DOHH2 (cell line): Measurements from ENCODE around the gene LASP1NB.

ENCODE experiments used
- H3F3A ChIP-seq: fragments of 200-600 bp; sonication (generic), shearing (Covaris generic); 2 replicates; pipeline ENCODE4 v1.6.0; 2016; ENCODE audit warnings: antibody characterized with exemption, mild to moderate bottlenecking; ENCODE audit not compliant: control insufficient read depth, insufficient read depth
- H3K27ac ChIP-seq: fragments of 200-600 bp; sonication (generic); 2 replicates; pipeline ENCODE4 v1.5.1; 2014; ENCODE audit warnings: low read depth, mild to moderate bottlenecking, low read length, moderate library complexity
- H3K27me3 ChIP-seq: fragments of 200-600 bp; sonication (generic); 2 replicates; pipeline ENCODE4 v1.6.1; 2014; ENCODE audit warnings: mild to moderate bottlenecking, low read length, mixed read lengths; ENCODE audit not compliant: control insufficient read depth
- H3K36me3 ChIP-seq: fragments of 200-600 bp; sonication (generic); 2 replicates; pipeline ENCODE4 v1.6.1; 2014; ENCODE audit warnings: mild to moderate bottlenecking, low read length, moderate library complexity, mixed read lengths; ENCODE audit not compliant: control insufficient read depth
- H3K4me1 ChIP-seq: fragments of 200-600 bp; sonication (generic); 2 replicates; pipeline ENCODE4 v1.6.1; 2014; ENCODE audit warnings: mild to moderate bottlenecking, low read length, mixed read lengths; ENCODE audit not compliant: control insufficient read depth
- H3K4me2 ChIP-seq: fragments of 200-600 bp; sonication (generic); 2 replicates; pipeline ENCODE4 v1.6.0; 2014; ENCODE audit warnings: mild to moderate bottlenecking, low read length, moderate library complexity
- H3K4me3 ChIP-seq: fragments of 200-600 bp; sonication (generic); 2 replicates; pipeline ENCODE4 v1.5.1; 2014; ENCODE audit warnings: mild to moderate bottlenecking, low read length, mixed read lengths
- H3K79me2 ChIP-seq: fragments of 200-600 bp; sonication (generic); 2 replicates; pipeline ENCODE4 v1.6.1; 2014; ENCODE audit warnings: mild to moderate bottlenecking, low read length, mixed read lengths; ENCODE audit not compliant: control insufficient read depth
- H3K9me2 ChIP-seq: fragments of 200-600 bp; sonication (generic); replicated peaks from 2 replicates; pipeline ENCODE4 v1.6.1; 2014; ENCODE audit warnings: mild to moderate bottlenecking, low read length, mixed read lengths; ENCODE audit not compliant: control insufficient read depth
- H3K9me3 ChIP-seq: fragments of 200-600 bp; sonication (generic); 2 replicates; pipeline ENCODE4 v1.6.1; 2014; ENCODE audit warnings: antibody characterized with exemption, low read length, mixed read lengths; ENCODE audit not compliant: control insufficient read depth, insufficient read depth
- H4K20me1 ChIP-seq: fragments of 200-600 bp; sonication (generic); 2 replicates; pipeline ENCODE4 v1.6.0; 2014; ENCODE audit warnings: low read depth, mild to moderate bottlenecking, antibody characterized with exemption, low read length, moderate library complexity; ENCODE audit not compliant: control insufficient read depth, insufficient read depth
- CTCF ChIP-seq: fragments of 200-600 bp; sonication (generic); IDR thresholded peaks from one replicate; pipeline ENCODE4 v1.5.1; 2014; ENCODE audit warnings: antibody characterized with exemption, mild to moderate bottlenecking, low read depth, low read length; ENCODE audit not compliant: poor library complexity, severe bottlenecking
- EZH2phosphoT487 ChIP-seq: fragments of 200-600 bp; sonication (generic); IDR thresholded peaks from 2 replicates; pipeline ENCODE4 v1.6.1; 2017; ENCODE audit warnings: borderline replicate concordance, mild to moderate bottlenecking, antibody characterized with exemption, low read length, moderate library complexity, mixed read lengths

The LASP1NB gene

GRCh38 chr17:38881600-38882191 is 43.7 kb upstream of the LASP1NB start:
- TF ChIP-seq EZH2phosphoT487 (no peak), CTCF (no peak)
- Histone ChIP-seq H3K4me3 (no peak overlapping the region), H3K36me3 (peaks cover 74% of the 10 kb centered on the region), H3K4me1 (peaks cover 51% of the 10 kb centered on the region), H3K79me2 (peaks cover 82% of the 10 kb centered on the region), H3K9me3 (no peaks in the 10 kb centered on the region), H4K20me1 (no peaks in the 10 kb centered on the region), H3K4me2 (peak overlapping the region; percentile 4), H3K27me3 (no peaks in the 10 kb centered on the region), H3K9me2 (no peaks in the 10 kb centered on the region), H3K27ac (peak overlapping the region; percentile 17; the same call in 1 of the 2 replicates), H3F3A (no peaks in the 10 kb centered on the region)

GRCh38 chr17:38882870-38883269 is 42.5 kb upstream of the LASP1NB start:
- H3K4me2 ChIP-seq, result no peak overlapping the region
- peaks cover 78% of the 10 kb centered on the region for H3K36me3 ChIP-seq
- peaks cover 39% of the 10 kb centered on the region for H3K4me1 ChIP-seq
- H3K9me2 ChIP-seq, result no peaks in the 10 kb centered on the region
- no peak for TF ChIP-seq CTCF
- no peak for TF ChIP-seq EZH2phosphoT487
- no peaks in the 10 kb centered on the region for H4K20me1 ChIP-seq
- no peaks in the 10 kb centered on the region for H3F3A ChIP-seq
- H3K27me3 ChIP-seq, result no peaks in the 10 kb centered on the region
- peaks cover 74% of the 10 kb centered on the region for H3K79me2 ChIP-seq
- no peak overlapping the region for H3K4me3 ChIP-seq
- no peaks in the 10 kb centered on the region for H3K9me3 ChIP-seq
- no peak overlapping the region for H3K27ac ChIP-seq

- H3K36me3 ChIP-seq, result peaks cover 71% of the 10 kb centered on the region
- TF ChIP-seq CTCF, result no peak
- TF ChIP-seq EZH2phosphoT487, result no peak
- H3K4me1 ChIP-seq, result peaks cover 29% of the 10 kb centered on the region
- H3K9me3 ChIP-seq, result no peaks in the 10 kb centered on the region
- H4K20me1 ChIP-seq, result no peaks in the 10 kb centered on the region
- no peaks in the 10 kb centered on the region for H3K27me3 ChIP-seq
- no peak overlapping the region for H3K27ac ChIP-seq
- no peak overlapping the region for H3K4me2 ChIP-seq
- H3F3A ChIP-seq, result no peaks in the 10 kb centered on the region
- H3K79me2 ChIP-seq, result peaks cover 64% of the 10 kb centered on the region
- no peaks in the 10 kb centered on the region for H3K9me2 ChIP-seq
- H3K4me3 ChIP-seq, result no peak overlapping the region
Observed at GRCh38 chr17:38883592-38884526, 41.6 kb upstream of the LASP1NB start.
